Hypothalamus (tissue), 51 donors: ENCODE results near the gene STIM2.
A peak's percentile ranks its signal among the peaks of the same experiment; 100 is the strongest.

Experiments
- DNase-seq, 51 donors: peaks; one replicate each; lab custom pipeline; 2025; lab: John Stamatoyannopoulos, UW

STIM2 gene

DNA sequence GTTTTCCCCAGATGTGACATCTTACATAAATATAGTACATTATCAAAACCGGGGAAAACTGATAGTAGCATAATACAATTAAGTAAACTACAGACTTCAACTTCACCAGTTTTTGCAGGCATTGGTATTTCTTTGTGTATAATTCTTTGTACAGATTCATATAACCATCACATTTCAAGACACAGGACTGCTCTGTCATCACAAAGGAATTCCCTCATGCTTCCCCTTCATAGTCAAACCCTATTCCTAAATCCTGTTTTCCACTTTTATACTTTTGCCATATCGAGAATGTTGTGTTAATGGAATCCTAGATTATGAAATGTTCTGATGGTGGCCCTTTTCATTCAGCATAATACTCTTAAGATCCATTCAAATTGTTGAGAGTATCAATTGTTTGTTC lies 36.0 kb downstream of the STIM2 start:
- DNase-seq, result no peak

DNA sequence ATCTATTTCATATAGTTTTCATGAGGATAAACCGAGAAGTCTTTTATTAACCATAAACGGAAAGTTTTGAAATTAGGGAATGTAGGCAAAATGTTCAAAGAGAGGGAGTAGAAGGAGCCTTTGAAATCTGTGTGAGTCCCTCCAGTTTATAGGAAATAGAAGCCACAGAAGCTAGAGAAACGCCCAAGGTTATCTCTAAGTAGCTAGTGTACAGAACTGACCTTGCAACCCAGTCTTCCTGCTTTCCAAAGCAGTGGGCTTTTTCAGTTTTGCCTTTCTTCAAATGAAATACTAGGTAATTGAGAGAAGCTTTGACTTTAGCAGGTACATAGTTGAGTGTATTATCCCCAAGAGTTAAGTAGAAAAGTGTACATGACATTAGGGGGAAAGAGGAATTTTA lies 39.4 kb downstream of the STIM2 start:
- no peak for DNase-seq

DNA sequence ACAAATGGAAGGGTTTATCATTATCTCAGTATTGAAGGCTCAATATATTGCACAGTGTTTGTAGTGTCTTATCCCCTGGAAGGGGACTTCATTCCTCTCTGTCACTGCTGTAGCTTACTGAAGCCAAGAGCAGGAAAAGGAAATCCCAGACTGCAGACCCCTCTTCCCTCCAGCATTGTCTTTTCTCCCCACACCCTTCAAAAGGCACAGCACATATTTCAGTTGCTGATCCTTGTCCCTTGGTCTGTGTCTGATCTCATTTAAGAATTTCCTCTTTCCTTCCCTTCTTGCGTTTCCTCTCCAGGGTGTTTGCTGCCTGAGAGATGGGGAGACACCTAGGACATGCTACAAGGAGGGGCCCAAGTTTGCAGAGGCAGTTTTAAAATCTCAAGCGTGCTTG lies 40.1 kb downstream of the STIM2 start:
- no peak for DNase-seq

DNA sequence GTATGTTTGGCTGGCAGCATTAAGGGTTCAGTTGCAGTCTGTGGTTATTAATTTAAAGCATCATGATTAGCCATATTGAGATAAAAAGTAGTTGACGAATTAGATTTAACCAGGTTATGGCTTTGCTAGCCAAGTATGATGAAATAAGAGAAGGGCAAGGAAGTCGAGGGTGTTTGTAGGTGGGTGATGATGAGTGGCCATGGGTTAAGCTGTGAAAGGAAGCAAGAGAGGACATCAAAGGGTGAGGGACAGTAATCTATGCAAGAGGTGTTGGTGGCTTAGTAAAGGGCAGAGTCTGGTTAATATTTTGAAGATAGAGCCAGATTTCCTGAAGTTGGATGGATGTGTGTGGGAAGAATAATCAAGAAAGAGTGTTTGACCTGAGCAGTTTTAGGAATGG lies 44.5 kb downstream of the STIM2 start:
- DNase-seq, result no peak

DNA sequence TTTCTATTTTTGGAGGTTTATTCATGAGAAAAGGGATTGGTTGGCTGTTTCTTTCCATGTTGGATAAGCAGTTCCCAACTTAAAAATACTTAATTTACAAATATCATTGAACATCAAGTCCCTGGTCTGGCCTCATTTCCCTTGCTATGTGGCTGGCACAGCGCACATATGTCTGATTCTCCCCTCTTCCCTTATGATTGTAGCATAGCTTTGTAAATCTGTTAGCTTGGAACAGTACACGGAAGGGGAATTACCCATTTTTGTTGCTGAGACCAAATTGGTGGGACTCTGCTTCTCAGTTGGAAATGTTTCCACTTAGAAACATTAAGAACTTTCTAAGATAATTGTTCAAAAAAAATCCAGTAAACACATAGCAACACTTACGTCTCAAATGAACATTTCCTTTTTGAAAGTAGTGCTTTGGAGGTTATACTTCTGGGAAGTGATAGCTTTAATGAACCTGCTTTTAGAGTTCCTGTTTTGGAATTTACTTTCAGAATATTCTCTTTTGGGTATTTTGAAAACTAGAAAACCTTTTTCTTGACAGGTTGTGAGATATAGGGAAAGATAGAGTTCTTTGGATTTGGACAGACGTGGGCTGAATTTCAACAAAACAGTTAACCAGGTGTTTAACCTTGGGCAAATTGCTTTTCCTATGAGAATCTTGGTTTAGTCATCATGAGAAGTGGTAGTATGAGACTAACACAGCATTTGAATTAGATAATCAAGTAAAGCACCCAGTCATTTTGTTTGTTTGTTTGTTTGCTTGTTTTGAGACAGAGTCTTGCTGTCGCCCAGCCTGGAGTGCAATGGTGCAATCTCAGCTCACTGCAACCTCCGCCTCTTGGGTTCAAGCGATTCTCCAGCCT lies 47.3 kb downstream of the STIM2 start:
- DNase-seq, result no peak

DNA sequence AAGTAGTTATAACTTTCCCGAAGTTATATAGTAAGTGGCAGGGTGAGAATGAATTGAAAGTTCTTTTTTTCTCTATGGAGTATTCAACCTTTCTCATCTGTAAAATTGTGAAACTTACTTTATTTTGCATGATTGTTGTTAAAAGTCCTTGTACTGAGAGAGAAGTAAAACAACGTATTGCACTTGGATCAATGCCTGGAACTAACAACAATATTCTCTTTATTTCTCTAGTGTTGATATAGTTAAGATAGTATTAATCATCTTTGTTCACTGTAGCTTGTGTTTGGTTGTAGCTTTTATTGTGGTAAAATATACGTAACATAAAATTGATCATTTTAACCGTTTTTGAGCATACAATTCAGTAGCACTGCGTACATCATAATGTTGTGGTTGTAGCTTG lies 48.7 kb downstream of the STIM2 start:
- DNase-seq, result no peak

DNA sequence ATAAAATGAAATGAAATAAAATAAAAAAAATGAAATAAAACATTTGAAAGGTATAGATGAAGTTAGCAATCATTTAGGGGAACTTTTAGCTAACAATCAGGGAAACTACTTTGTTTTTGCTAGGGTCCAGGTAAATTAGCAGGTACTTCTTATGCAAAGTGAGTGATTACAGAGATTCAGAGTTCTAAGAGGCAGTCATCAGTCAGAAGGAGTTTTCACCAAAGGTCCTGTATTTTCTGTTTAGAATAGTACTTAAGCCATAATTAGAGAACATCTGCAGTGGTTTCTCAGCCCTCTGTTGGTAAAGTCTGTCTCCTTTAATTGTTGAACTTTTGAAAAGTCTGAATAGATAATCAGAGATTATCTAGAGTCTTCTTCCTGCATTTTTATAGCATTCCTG lies 50.6 kb downstream of the STIM2 start:
- no peak for DNase-seq

DNA sequence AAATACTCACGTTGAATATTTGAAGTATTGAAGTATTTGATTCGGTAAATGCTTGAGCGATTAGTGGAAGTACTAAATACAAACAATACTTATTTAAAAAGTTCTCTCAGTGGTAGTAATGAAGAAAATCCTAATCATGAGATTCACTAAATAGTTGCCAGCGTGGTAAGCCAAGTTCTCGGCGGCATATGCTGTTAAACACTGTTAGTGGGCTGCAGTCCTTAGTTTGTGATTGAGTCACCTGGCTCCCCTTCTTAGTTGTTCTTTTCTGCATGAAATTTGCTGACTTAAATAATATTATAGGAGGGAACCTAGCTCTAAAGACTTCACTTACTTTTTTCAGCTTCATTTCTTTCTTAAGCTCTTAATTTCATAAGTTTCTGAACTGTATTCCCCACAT lies 51.4 kb downstream of the STIM2 start:
- no peak for DNase-seq

DNA sequence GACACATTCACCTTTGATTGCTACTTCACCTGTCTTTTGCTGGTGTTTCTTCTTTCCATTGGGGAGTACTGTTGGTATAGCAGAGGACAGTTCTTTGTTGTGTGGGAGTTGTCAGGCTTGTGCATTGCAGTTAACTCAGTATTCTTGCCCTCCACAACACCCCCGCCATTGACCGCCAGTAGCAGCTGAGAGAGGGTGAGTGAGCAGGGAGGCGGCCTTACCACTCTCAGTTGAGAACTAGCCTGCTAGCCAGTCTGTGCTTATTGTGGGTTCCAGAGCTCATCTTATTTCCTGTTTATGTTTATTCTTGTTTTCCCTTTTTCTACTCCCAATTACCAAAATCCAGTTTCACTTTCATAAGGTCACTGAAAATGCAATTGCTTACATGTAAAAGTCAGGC lies 52.2 kb downstream of the STIM2 start:
- DNase-seq, result peak in 3 of 51 donors; percentile 3 to 7 (median 5)

DNA sequence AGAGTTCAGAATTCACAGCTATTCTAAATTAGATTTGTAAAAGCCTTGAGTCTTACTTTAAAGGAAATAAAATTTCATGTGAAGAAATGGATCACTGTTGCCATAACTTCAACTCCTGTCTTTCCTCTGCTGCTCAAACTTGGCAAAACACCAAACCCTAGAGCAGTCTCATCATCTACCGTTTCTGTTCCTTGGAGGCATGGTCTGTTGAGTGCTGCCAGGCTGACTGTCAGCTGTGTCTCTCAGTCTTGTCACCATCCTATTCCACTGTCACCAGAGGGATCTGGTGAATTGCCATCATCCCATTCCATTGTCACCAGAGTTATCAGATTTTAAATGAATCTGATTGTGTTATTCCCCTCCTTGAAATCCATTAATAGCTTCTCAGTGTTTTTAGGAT lies 55.6 kb downstream of the STIM2 start:
- peak in 1 of 51 donors; percentile 7 for DNase-seq

DNA sequence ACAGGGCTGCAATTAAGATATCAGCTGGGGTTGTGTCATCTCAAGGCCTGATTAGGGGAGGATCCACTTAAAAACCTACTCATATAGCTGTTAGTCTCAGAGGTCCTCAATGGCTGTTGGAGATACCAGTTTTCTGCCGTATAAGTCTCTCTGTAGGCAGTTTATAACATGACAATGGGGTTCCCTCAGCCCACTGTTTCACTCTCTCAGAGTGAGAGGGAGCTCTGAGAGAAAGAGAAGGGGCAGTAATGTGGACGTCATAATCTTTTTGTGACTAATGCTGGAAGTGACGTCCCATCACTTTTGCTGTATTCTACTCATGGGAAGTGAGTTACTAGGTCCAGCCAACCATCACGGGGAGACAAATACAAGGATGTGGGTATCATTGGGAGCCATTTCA lies 70.3 kb downstream of the STIM2 start:
- DNase-seq, result no peak

DNA sequence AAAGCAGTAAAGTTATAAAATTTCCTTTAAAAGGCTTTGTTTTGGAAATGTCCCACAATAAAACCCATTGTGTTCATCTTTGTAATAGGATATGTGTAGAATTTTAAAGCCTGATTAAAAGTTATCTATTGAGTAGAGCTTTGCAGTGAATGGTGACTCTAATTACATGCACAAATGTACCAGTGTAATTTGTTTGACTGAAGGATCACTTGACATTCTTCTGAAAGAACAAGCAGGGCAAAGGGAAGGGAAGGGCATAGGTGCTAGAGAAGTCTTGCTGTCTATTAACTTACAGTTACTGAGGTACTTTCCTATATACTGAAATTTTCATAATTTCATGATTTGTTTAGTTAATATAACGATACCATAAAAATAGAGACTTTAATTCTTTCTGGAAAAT lies 70.8 kb downstream of the STIM2 start:
- no peak for DNase-seq

DNA sequence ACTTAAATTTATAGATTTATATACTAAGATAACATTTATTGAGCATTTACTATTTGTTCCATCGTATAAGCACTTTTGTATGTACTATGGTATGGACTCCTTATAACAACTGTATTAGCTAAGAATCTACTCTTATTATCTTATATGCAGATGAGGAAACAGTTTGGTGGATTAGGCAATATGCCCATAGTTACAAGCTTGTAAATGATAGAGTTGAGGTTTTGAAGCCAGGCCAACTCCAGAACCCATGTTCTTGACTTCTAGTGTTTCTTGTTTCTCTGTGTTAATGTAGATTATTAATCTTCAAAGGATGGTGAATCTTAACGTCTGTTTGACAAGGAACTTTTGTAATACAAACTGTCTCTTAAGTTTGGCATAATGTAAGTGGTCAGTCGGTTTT lies 71.3 kb downstream of the STIM2 start:
- no peak for DNase-seq

DNA sequence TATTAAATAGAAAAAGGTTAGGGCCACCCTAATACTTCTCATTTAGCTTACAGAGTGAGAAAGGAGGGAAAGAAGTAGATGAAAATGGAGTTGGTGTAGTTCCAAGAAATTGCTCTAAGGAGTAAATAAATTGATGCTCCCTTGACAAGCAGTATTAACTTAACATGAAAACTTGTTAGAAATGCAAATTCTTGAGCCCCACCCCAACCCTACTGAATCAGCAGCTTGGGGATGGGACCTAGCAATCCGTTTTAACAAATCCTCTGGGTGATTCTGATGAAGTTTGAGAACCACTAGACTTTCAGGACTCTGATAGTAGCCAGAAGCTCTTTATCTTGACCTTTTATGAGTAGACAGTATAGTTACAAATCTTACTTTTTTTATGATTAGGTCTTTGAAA lies 74.8 kb downstream of the STIM2 start:
- no peak for DNase-seq

DNA sequence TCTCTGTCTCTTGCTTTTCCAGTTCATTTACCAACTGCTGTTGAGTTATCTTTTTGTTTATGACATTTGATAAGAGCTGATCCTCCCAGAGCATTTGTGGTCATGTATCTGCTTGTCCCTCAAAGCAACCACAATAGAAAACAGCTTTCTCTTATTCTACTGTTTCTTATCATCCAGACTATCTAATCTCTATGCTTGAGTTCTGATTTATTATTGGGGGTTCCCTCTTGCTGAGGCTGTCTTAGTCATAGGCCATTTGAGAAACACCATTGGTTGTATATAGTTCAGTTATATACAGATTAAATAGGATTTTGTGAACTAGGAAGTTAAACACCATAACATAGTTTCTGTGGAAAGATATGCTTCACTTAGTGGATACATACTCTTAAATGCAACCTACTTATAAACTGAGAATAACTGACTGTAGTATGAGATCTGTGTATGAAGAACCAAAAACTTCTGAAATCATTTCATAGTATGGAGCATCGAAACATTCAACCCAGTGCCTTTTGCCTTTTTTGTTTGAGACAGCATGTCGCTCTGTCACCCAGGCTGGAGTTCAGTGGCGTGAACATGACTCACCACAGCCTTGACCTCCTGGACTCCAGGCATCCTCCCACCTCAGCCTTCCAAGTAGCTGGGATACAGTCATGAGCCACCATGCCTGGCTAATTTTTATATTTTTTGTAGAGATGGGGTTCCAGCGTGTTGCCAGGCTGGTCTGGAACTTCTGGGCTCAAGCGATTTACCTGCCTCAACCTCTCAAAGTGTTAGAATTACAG lies 75.8 kb downstream of the STIM2 start:
- no peak for DNase-seq

DNA sequence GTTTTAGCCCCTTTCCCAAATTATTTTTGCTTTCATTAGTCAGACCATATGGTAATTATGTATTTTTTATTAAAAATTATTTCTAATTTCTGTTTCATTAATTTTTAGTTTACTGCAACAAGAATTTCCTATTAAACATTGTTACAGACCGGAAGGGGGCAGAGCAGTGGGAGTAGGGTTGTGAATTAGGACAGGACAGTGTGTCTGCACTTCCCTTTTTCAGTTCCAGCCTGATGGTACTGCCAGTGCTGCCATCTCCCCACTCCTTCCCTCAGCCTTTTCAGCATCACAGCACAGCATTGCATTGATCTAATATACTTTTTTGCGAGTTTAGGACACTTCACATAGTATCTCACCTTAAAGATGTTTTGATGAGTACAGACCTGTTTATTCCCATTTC lies 76.5 kb downstream of the STIM2 start:
- no peak for DNase-seq

DNA sequence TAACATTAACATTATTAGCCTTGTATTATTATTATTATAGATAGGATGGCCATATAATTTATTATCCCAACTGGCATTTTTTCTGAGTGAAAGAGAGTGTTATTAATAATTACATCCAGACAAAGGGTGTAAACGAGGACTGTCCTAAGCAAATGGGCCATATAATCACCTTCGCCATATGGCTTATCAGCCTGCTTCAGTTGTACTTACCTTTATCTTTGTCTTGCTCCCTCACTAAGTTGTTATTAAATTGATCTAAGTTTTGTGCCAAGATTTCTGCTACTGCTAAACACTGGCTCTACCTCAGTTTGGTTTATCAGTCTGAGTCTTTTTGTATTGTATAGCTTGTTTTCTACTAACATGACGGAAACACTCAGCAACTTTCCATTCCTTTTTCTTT lies 76.9 kb downstream of the STIM2 start:
- DNase-seq, result no peak

DNA sequence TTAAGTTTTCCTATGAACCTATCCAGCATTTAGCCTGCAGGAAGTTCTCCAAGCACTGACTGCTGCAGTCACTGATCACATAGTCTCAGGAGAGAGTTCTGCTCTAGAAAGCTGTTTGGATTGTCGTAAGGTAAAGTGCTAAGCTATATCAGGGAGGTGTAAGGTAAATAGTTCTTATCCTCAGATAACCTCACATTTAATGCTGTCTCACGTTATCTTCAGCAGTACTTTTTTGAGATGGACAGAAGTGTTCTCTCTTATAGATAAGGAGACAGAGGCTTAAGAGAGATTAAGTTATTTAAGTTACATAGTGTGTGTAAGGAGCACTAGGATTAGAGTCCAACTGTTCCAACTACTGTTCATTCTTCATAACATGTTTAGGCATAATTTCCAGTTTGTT lies 77.9 kb downstream of the STIM2 start:
- DNase-seq, result no peak

DNA sequence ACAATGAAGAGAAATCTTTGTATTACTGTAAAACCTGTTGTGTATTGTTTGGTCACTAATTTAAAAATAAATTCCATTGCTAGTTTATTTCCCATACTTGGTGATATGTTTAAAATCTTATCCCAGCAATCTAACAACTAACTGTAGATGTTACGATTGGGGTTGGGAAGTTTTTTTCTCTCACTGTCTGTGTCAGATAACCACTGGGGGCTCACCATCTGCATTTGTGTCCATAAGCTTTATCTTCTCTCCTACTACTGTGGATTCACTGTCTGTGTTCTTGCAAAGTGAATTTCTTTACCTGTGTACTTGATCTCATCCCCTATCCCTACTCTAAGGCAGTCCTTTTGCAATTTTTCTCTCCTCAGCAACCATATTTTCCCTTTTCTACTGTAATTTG lies 81.3 kb downstream of the STIM2 start:
- DNase-seq, result no peak

DNA sequence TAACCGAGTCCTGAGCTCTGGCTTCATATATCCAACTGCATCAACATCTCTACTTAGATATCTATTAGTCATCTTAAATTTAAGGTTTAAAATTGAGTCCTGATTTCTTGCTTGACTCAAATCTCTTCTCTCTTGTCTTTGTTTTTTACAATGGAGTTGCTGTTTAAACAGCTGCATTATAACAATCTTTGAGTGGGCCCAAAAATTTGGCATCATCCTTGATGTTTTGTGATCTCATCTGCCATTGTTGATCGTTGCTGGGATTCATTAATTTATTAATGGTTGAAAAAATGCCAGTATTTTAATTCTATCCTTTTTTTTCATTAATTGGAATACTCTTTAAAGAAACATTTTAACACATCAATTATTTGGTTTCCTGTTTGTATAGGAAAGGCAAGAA lies 82.2 kb downstream of the STIM2 start:
- no peak for DNase-seq

DNA sequence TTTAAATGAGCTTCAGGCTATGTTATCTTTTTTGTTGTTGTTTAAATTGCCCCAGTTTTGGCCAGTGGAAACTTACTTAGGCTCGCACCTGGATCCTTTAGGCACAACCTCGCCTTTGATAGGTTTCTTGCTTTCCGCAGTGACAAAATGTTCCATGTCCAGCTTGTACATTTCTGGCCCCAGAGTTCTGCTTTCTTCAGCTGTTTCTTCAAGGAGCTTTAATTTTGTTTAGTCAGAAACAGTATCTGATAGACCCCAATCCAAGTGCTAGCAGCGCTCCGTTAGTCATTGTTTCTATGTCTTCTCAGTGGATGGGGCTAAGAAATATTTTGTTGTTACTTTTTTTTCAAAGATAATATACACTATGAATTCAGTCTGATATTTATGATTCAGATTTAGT lies 82.8 kb downstream of the STIM2 start:
- no peak for DNase-seq

DNA sequence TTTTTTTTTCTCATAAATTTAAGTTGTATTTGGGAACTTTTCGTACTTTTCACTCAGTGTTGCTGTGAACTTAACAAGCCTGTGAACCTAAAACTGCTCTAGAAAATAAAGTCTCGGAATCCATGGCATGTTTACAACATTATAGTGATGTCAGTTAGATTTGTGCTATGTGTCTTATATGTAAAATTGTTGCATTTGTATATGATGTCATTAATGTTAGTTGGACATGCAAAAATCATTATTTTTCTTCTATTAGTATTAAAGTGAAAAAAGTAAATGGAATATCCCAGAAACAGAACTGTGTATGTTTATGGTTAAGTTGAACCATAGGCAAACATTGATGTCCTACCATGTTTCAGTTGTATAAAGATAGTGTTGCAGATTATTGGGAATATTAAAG lies 85.2 kb downstream of the STIM2 start:
- DNase-seq, result no peak
